ENCODE data around the gene JAML. TPM values are rescaled to one million over a fixed set of nuclear protein-coding genes. Genes with fewer than 3 reads are reported as not detected.
"Not testable (repeated sequence)": the region's sequence is repeated elsewhere in the genome, so short reads cannot be mapped to it uniquely, and the experiment has no call there.

The JAML gene
- polyA plus RNA-seq, 1 donor from 2014 or later = 0.28 TPM

GRCh38 chr11:118192817-118193216, 32.0 kb downstream of the JAML start:
- not testable (repeated sequence) for H3K9me2 ChIP-seq (ENCODE audit: insufficient read depth, low read length); H3K36me3 ChIP-seq (ENCODE audit: insufficient read depth, low read length); H3K4me2 ChIP-seq (ENCODE audit: low read length); H3K27ac ChIP-seq (ENCODE audit: low read length); H3F3A ChIP-seq (ENCODE audit: insufficient read depth, low read length, poor library complexity, severe bottlenecking); H3K9me3 ChIP-seq (ENCODE audit: low read length); H3K4me3 ChIP-seq (ENCODE audit: low read length); H3K27me3 ChIP-seq (ENCODE audit: insufficient read depth, low read depth, low read length); H4K20me1 ChIP-seq (ENCODE audit: insufficient read depth); H3K79me2 ChIP-seq (replicated peaks; ENCODE audit: insufficient read depth, low read length); H3K9ac ChIP-seq (ENCODE audit: low read length); H2AFZ ChIP-seq (ENCODE audit: low read depth, low read length)

- not testable (repeated sequence) for H3K4me2 ChIP-seq (ENCODE audit: low read length); H3K4me3 ChIP-seq (ENCODE audit: low read length); H3K27ac ChIP-seq (ENCODE audit: low read length); H2AFZ ChIP-seq (ENCODE audit: low read depth, low read length); H3K36me3 ChIP-seq (ENCODE audit: insufficient read depth, low read length); H3K9me2 ChIP-seq (ENCODE audit: insufficient read depth, low read length); H4K20me1 ChIP-seq (ENCODE audit: insufficient read depth); H3F3A ChIP-seq (ENCODE audit: insufficient read depth, low read length, poor library complexity, severe bottlenecking); H3K27me3 ChIP-seq (ENCODE audit: insufficient read depth, low read depth, low read length); H3K79me2 ChIP-seq (replicated peaks; ENCODE audit: insufficient read depth, low read length); H3K9me3 ChIP-seq (ENCODE audit: low read length); H3K9ac ChIP-seq (ENCODE audit: low read length)
Observed at GRCh38 chr11:118190942-118191506, 33.8 kb downstream of the JAML start.

- TF ChIP-seq SMC3 (conservative IDR thresholded peaks at IDR 0.05; ENCODE audit: poor library complexity) (no peak), RAD21 (conservative IDR thresholded peaks at IDR 0.05) (no peak), CTCF (IDR thresholded peaks at IDR 0.05; ENCODE audit: poor library complexity, severe bottlenecking) (no peak), REST (IDR thresholded peaks at IDR 0.05; ENCODE audit: borderline replicate concordance) (no peak), MXI1 (conservative IDR thresholded peaks at IDR 0.05; ENCODE audit: poor library complexity, severe bottlenecking) (no peak), EZH2 (IDR thresholded peaks at IDR 0.05; ENCODE audit: borderline replicate concordance, insufficient read depth, low read length, poor library complexity, severe bottlenecking) (no peak), TAF1 (IDR thresholded peaks at IDR 0.05; ENCODE audit: low read depth) (no peak), EP300 (conservative IDR thresholded peaks at IDR 0.05; ENCODE audit: poor library complexity, severe bottlenecking) (no peak), POLR2AphosphoS5 (IDR thresholded peaks at IDR 0.05) (no peak)
Observed at GRCh38 chr11:118186346-118187107, 38.3 kb downstream of the JAML start.

More at GRCh38 chr11:118186346-118187107, 38.3 kb downstream of the JAML start:
- Histone ChIP-seq H2AFZ (ENCODE audit: low read depth, low read length) (no peak overlapping the region), H3K79me2 (replicated peaks; ENCODE audit: insufficient read depth, low read length) (no peaks in the 10 kb centered on the region), H3K4me3 (ENCODE audit: low read length) (no peak overlapping the region), H3K9ac (ENCODE audit: low read length) (no peak overlapping the region), H3K9me3 (ENCODE audit: low read length) (no peaks in the 10 kb centered on the region), H3K9me2 (ENCODE audit: insufficient read depth, low read length) (no peaks in the 10 kb centered on the region), H3F3A (ENCODE audit: insufficient read depth, low read length, poor library complexity, severe bottlenecking) (no peaks in the 10 kb centered on the region), H3K27me3 (ENCODE audit: insufficient read depth, low read depth, low read length) (no peaks in the 10 kb centered on the region), H4K20me1 (ENCODE audit: insufficient read depth) (no peaks in the 10 kb centered on the region), H3K36me3 (ENCODE audit: insufficient read depth, low read length) (no peaks in the 10 kb centered on the region), H3K27ac (ENCODE audit: low read length) (no peak overlapping the region), H3K4me2 (ENCODE audit: low read length) (no peak overlapping the region)

Data from neural cell (in vitro differentiated cells).